NCI-H82 treated with DMSO at 0.1 percent for 48 hours (cell line): ENCODE data around the gene CEP55.
"Not testable (repeated sequence)": the region's sequence is repeated elsewhere in the genome, so short reads cannot be mapped to it uniquely, and the experiment has no call there.

Source experiments
- DNase-seq: peaks from one replicate; lab custom pipeline; 2025; ENCODE audit not compliant: unreplicated experiment; lab: John Stamatoyannopoulos, UW

The CEP55 gene

DNA sequence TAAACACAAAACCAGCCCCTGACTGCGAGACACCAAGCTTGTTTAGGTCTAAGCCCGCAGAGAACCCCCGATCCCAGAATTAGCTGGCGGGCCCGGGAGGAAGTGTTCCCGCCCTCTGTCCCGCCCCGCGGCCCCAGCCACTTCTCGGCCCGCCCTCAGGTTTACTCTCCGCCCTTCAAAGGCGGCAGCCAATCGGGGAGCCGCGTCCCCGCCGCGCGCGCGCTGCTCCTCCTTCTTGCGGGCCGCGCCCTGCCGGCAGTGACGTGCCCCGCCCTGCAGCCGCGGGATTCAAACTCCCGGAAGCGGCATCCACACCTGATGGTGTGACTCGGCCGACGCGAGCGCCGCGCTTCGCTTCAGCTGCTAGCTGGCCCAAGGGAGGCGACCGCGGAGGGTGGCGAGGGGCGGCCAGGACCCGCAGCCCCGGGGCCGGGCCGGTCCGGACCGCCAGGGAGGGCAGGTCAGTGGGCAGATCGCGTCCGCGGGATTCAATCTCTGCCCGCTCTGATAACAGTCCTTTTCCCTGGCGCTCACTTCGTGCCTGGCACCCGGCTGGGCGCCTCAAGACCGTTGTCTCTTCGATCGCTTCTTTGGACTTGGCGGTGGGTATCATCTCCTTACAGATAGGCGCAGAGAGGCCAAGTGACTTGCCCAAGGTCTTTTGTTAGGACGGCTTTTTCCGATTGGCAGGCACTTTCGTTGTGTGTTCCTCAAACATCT, at the start of gene CEP55:
TSS of gene CEP55 (plus strand) at position 291 of the 720 bp plus-strand sequence. CDS start 3,440 bp downstream, outside the sequence.
- DNase-seq, result peak; percentile 72

DNA sequence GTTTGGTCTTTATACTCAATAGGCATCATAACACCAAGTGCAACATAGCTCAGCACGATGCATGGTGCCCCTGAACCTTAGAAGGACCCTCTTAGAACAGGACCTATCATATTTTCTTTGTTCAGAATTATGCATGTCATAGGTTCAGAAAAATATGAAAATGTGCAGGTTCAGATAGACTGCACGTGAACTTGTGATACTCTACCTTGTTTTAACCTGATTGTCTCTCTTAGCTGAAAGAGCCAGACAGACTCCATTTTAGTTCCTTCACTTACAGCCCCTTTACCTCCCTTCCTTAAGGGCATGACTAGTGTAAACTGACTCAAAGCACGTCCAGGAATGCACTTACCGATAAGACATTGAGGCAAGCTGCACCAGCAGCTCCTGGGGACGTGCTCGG, 49.4 kb upstream of the CEP55 start:
- DNase-seq, result no peak

DNA sequence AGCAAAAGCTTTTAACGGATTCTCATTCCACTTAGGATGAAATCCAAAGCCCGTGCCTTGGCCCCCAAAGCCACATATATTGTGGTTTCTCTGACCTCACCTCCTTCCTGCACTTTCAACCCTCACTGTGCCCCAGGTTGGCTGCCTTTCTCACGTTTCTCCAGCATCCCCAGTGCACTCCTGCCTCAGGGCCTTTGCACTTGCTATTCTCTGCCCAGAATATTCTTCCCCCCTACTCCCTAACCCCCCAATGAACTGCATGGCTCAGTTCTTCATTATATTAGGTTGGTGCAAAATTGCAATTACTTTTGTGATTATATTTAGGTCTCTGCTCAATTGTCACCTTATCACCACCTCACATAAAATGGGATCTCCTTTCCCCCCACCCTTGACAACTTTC, 48.4 kb upstream of the CEP55 start:
- DNase-seq, result no peak

DNA sequence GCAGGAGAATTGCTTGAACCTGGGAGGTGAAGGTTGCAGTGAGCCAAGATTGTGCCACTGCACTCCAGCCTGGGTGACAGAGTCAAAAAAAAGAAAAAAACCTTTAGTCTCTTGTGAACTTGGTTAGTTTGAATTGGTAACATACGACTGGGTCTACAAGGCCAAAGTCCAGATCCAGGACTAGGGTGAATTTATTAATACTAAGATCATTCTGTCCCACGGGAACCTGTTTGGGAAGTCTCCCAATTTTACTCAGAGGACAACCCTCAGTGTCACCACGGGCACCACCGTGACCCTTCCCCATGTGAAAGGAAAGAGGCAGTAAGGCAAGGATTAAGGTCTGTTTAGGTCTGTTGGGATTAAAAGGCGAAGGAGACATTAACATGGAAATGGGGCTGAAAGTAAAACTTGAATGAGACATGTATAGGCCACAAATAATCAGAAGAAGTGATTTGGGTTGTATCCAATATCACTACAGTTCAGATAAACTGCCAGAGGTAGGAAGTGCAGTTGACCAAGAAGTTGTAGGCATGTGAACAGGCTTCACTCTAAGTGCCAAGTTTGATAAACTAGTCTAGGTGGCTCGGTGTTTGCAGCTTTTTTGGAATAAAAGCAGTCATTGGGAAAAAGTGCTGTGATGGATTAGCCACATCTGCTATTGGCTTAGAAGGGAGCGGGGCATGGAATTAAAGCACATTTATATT, 45.0 kb upstream of the CEP55 start:
- DNase-seq, result no peak

DNA sequence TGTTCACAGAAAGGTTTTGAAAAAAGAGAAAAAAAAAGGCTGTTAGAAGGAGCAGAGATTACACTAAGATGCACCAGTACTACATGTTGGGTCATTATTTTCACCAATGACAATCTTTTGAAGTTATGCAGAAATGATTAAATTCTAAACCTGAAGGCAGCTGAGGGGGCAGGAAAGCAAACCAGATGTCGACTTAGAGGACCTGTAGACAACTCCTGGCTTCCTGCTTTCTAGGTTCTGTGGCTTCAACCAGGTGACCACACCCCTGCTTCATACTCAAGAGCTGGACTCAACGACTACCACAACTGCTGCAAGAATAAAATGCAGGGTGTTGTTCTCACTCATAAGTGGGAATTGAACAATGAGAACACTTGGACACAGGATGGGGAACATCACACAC, 44.3 kb upstream of the CEP55 start:
- no peak for DNase-seq

DNA sequence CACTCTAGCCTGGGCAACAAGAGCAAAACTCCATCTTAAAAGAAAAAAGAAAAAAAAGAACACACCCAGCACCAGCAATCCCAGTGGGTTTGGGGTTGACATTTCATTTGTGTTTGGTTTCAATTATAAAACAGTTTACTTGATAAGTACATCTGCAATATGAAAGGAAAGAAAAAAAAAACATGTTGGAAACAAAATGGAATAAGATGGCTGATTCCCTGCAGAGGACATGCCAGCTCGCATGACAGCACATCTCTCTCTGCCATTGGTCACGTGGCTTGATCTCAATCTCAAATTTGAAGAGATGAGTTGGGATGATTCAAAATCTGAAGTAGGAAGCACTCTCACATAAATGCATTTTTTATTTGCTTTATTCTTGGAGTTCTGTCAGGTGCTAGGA, 42.3 kb upstream of the CEP55 start:
- DNase-seq, result no peak

DNA sequence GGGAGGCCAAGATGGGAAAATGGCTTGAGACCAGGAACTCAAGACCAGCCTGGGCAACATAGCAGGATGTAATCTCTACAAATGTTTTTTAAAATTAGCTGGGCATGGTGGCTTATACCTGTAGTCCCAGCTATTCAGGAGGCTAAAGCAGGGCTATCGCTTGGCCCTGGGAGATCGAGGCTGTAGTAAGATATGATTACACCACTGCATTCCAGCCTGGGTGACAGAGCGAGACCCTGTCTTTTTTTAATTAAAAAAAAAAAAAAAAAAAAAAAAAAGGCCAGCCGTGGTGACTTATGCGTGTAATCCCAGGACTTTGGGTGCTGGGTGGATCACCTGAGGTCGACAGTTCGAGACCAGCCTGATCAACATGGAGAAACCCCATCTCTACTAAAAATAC, 41.7 kb upstream of the CEP55 start:
- no peak for DNase-seq

DNA sequence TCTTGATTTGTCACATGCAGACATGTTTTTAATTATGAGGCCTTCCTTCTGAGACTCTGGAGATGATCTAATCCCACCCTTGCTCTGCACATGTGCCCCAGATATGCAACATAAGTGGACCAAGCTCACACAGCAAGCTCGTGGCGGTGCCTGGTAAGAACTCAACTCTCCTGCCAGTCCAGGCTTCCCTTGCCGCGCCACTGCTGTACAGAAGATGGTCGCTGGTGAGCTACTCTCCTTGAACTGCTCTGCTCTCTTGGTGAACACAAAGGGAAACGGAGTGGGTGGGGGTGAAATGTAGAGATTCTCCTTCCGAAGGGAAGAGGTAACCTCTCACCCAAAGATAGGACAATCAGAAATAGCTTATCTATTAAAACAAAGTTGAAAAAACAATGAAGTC, 39.9 kb upstream of the CEP55 start:
- no peak for DNase-seq

DNA sequence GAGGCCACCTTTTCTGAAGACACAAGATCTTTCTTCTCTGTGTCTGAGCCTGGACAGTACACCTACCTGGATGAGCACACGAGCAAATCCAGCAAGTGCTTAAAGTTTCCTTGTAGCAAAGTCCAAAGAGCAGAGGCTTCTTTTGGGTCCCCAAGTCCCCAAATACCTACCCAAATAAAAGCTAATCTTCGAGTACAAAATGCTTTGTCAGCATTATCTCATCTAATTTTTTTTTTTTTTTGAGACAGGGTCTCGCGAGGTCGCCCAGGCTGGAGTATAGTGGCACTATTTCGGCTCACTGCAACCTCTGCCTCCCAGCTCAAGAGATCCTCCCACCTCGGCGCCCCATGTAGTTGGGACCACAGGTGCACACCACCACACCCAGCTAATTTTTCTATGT, 38.9 kb upstream of the CEP55 start:
- DNase-seq, result no peak

DNA sequence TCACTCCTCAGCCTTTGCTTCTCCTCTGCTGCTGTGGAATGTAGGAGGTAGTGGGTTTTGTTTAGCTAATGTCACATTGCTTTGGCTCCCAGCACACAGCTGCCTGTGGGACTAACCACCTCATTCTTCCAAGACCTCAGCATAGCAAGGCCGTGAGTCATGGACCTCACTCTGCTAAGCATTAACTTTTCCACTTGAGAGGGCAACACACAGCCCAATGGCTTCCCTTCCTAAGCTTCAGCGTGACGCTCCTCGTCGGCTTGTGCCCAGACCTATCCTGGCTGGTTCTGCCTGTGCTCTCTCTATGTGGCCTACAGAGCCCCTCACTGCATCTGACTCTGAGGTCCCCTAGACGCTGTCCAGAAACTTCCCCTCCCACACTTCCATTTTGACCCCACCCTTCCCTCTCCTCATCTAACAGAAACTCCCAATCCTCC, 37.6 kb upstream of the CEP55 start:
- no peak for DNase-seq

DNA sequence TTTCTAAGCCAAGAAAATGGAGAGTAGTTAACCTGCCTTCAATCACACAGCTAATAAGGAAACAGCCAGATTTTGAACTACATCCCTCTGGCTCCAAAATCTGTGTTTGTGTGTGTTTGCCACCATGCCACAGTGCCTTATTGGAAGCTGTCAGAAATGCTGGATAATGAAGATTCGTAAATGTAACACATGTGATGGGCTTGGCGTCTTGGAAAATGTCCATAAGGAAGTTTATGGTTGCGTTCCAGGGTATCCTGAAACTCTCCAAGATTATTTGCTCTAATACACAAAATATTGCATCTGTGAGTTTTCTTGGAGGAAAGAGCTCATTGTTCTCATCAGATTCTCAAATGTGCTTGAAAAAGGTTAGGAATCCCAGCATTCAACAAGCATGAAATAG, 36.9 kb upstream of the CEP55 start:
- no peak for DNase-seq

DNA sequence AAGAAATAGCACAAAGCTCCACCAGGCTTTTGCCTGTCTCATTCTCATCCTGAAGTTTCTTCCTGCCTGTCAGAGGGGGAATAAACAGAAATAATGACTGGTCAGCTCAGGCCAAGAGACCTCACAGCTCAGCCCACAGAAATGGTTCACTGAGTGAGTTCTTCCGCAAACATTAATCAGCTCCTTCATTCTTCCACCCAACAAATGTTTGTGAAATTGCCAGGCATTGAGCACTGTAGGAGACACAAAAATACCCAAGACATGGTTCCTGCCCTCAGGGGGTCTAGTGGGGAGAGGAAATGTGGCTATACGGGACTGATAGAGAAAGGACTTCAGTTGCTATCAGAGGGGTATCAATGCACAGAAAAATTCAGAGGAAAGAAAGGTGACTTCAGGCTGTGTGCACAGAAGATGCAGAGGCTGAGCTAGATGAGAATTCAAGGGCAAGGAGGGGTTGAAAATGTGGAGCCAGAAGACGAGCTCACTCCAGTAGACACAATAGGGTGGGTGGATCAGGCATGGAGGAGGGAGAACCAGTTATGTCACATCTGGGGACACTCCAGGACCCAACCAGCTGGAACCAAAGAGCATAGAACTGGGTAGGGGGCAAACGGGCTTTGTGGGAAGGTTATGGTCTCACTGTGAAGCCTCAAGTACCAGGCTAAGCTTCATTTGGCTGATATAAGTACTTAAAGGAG, 35.2 kb upstream of the CEP55 start:
- no peak for DNase-seq

DNA sequence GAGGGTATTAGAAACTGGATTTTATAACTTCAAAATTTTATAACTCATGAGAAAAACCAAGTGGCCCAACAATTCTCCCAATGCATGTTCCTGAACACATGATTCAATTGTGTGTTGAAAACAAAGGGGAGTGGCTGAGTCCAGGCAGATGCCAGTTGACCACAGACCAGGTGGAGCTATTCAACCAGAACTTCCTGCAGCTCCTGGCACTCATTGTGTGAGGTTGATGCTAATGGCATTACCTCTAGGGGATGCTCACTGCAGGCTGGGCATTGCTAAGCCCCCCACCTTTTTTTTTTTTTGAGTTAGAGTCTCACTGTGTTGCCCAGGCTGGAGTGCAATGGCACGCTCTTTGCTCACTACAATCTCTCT, 34.6 kb upstream of the CEP55 start:
- no peak for DNase-seq

DNA sequence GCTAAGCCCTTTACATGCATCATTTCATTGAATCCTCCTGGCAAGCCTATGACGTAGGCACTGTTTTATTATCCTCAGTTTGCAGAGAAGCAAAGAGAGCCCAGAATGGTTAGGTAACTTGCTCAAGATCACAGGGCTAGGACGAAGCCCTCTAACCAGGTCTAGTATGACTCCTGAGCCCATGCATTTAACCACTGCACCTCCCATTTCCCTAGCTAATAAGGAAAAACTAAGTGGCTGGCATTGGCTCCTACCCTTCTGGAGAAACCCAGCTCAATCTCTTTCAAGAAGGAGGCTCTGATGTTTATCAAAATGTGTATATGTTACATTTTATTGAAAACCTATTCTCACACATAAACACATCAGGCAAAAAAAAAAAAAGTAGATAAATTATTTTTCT, 34.0 kb upstream of the CEP55 start:
- no peak for DNase-seq

DNA sequence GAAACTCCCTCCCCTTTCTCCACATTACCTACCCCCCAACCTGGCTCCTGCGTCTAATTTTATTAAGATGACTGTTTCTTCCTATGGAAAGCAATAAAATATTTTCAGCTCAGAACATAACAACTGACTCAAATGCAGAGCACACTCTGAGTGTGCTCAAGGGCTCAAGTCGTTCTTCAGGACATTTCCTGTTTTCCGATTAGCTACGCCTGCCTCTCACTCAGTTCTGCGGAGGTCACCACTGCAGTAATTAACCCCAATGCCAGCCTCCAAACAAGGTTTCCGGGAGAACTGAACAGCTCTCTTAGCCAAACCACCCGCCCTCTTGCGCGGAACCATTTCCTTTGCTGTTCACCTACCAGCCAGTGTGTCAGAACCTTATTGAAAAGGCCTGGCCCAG, 33.5 kb upstream of the CEP55 start:
- DNase-seq, result no peak

DNA sequence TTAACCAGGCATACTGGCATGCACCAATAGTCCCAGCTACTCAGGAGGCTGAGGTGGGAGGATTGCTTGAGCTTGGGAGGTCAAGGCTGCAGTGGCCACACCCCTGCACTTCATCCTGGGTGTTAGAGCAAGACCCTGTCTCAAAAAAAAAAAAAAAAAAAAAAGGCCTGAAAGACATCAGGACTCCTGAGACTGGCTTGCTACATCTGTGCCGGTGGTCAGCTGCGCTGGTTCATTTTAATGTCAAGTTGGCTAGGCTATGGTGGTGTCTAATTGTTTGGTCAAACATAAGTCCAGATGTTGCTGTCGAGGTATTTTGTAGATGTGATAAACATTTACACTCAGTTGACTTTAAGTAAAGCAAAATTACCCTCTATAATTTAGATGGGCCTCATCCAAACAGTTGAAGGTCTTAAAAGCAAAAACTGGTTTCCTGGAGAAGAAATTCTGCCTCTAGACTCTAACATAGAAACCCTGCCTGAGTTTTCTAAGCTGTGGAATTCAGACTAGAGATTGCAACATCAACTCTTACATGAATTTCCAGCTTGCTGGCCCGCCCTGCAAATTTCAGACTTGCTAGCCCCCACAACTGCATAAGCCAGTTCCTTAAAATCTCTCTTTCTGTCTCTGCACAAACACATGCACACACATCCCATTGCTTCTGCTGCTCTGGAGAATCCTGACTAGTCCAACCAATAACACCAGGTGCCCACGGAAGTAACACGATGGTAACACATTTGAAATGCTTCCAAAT, 32.5 kb upstream of the CEP55 start:
- DNase-seq, result no peak

DNA sequence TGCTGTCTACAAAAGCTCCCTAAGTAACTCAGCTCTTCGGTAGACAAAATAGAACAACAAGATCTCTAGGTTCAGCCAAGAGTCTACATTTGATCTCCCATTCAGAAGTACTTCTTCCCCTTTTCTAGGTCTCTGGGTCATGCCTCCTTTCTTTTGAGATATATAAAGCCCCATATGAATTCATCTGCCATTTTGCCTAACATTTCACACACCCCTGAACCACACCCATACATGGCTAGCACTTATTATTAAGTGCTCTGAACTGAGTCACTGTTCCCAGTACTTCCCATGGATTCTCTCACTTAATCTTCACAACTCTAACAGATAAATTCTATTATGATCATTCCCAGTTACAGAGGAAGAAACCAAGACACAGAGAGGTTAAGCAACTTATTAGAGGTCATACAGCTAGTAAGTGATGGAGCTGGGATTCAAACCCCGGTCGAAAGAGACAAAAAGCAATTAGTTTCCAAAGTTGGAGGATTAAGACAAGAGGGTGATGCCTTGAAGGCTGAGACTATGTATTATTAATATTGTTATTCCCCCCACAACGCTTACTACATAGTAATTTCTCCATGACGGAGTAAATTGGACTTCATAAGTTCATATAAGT, 31.5 kb upstream of the CEP55 start:
- DNase-seq, result no peak

DNA sequence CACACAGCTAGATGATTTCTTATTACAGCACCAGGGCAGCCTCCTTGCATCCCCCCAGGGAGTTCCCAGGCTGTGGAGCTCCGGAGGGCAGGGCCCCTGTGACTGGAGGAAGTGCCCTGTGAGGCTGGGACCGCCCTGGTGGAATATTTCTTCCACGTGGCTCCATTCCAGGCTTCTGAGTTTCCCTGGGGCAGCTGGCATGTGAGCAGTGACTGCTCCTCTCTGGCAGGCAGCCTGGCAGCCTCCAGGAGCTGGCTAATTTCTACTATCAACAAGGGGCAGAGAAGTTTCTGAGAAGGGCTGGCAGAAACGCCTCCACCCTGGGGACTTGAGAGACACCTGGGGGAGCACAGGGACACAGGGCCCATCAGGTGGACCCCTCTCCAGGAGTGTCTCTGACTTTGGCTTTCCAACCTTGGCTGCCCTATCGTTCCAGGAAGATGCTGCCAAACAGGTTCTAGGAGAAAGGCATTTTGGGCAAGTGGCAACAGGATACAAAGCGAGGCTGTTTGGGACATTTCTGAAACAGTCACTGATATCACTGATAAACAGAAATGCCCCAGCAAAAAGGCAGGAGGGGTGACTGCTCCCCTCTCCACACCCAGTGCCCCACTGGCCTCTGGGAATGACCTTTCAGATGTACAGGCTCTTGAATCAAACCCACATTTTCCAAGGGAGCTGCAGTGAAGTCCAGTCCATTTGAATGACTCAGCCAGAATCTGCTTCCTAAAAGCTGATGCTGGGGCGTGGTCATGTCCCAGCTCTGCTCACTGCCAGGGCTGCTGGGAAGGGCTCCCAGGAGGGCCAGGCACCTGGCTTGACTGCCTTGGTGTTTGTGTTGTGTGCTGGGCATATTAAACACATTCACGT, 30.4 kb upstream of the CEP55 start:
- DNase-seq, result no peak

DNA sequence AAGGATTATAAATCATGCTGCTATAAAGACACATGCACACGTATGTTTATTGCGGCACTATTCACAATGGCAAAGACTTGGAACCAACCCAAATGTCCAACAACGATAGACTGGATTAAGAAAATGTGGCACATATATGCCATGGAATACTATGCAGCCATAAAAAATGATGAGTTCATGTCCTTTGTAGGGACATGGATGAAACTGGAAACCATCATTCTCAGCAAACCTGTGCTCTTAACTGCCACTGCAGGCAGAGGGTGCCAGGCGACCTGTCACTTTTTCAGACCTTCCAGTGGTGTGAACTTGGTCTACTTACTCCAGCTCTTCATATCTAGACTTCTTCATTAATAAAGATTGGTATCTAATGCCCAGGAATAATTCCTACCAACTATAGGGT, 28.8 kb upstream of the CEP55 start:
- DNase-seq, result not testable (repeated sequence)
